Stomach (tissue), 4 donors: ENCODE measurements around the gene GOLGA6A.
"Not testable (repeated sequence)": the region's sequence is repeated elsewhere in the genome, so short reads cannot be mapped to it uniquely, and the experiment has no call there.

ENCODE experiments used
- EP300 ChIP-seq: sonication (generic); formaldehyde crosslinking; IDR thresholded peaks from one replicate; pipeline ENCODE4 v1.6.1; 2017; ENCODE audit warnings: antibody characterized with exemption
- POLR2A ChIP-seq, 4 donors: fragments of 450-650 bp; IDR thresholded peaks; one replicate each; pipeline ENCODE4 v1.6.1; 2016; ENCODE audit warnings: antibody characterized with exemption in 4 of 4, control low read depth in 2 of 4, mild to moderate bottlenecking in 1 of 4, moderate library complexity in 1 of 4
- TF ChIP-seq, protein P1 (sequence below), 7 experiments: fragments of 450-650 bp in 4 of 7; fragments of 200-600 bp in 3 of 7; sonication (generic) in 3 of 7; IDR thresholded peaks; one replicate each; pipeline ENCODE4 v1.5.1; 2016 to 2019; ENCODE audit warnings: antibody characterized with exemption in 7 of 7, control low read depth in 2 of 7, mild to moderate bottlenecking in 1 of 7

DNA sequence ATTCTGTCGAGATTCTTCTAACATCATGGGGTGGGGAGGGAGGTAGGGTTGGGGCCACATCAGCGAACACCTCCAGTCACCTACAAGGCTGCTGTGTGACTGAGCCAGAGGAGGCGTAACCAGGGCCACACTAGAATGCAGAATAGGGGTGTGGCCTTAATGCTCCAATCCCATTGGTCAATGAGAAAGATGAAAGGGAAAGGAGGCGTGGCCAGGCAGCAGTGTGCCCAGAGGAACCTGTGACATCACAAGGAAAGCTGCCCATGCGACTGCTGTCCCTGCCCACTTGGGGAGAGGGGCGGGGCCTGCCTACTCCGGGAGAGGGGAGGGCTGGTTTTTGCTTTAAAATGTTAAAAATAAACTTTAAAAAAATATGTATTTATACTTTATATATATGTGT is at the start of gene GOLGA6A:
- TF ChIP-seq, protein P1, sequence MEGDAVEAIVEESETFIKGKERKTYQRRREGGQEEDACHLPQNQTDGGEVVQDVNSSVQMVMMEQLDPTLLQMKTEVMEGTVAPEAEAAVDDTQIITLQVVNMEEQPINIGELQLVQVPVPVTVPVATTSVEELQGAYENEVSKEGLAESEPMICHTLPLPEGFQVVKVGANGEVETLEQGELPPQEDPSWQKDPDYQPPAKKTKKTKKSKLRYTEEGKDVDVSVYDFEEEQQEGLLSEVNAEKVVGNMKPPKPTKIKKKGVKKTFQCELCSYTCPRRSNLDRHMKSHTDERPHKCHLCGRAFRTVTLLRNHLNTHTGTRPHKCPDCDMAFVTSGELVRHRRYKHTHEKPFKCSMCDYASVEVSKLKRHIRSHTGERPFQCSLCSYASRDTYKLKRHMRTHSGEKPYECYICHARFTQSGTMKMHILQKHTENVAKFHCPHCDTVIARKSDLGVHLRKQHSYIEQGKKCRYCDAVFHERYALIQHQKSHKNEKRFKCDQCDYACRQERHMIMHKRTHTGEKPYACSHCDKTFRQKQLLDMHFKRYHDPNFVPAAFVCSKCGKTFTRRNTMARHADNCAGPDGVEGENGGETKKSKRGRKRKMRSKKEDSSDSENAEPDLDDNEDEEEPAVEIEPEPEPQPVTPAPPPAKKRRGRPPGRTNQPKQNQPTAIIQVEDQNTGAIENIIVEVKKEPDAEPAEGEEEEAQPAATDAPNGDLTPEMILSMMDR (IDR thresholded peaks at IDR 0.05): not testable (repeated sequence)
- not testable (repeated sequence) for TF ChIP-seq POLR2A (IDR thresholded peaks at IDR 0.05); EP300
